HG03354 (cell line): ENCODE data around the gene SMC1B.
"Not testable (repeated sequence)": the region's sequence is repeated elsewhere in the genome, so short reads cannot be mapped to it uniquely, and the experiment has no call there.

Source experiments
- ATAC-seq: cut with Tn5 transposase; IDR thresholded peaks from one replicate; pipeline ENCODE4 v1.9.1; 2021; ENCODE audit warnings: mild to moderate bottlenecking; ENCODE audit not compliant: unreplicated experiment, poor library complexity, severe bottlenecking

Gene SMC1B

GRCh38 chr22:45423524-45423923 lies 10.1 kb upstream of the SMC1B start:
- no peak for ATAC-seq

- no peak for ATAC-seq
Measured at GRCh38 chr22:45422237-45422983, 9.0 kb upstream of the SMC1B start.

- no peak for ATAC-seq
Measured at GRCh38 chr22:45421349-45422055, 8.1 kb upstream of the SMC1B start.

- no peak for ATAC-seq
Measured at GRCh38 chr22:45420539-45420938, 7.1 kb upstream of the SMC1B start.

GRCh38 chr22:45420011-45420410 lies 6.6 kb upstream of the SMC1B start:
- ATAC-seq, result no peak

- no peak for ATAC-seq
Measured at GRCh38 chr22:45418770-45419138, 5.4 kb upstream of the SMC1B start.

- ATAC-seq, result no peak
Measured at GRCh38 chr22:45418056-45418769, 4.8 kb upstream of the SMC1B start.

- no peak for ATAC-seq
Measured at GRCh38 chr22:45413013-45413367, 409 bp downstream of the SMC1B start.

GRCh38 chr22:45407793-45408192 lies 5.6 kb downstream of the SMC1B start:
- ATAC-seq, result no peak

- ATAC-seq, result no peak
Measured at GRCh38 chr22:45402466-45402985, 10.9 kb downstream of the SMC1B start.

GRCh38 chr22:45399712-45400445 lies 13.5 kb downstream of the SMC1B start:
- no peak for ATAC-seq

- no peak for ATAC-seq
Measured at GRCh38 chr22:45398214-45398613, 15.2 kb downstream of the SMC1B start.

GRCh38 chr22:45397806-45398205 lies 15.6 kb downstream of the SMC1B start:
- no peak for ATAC-seq

- ATAC-seq, result no peak
Measured at GRCh38 chr22:45389546-45389945, 23.9 kb downstream of the SMC1B start.

GRCh38 chr22:45381348-45381747 lies 32.1 kb downstream of the SMC1B start:
- no peak for ATAC-seq

GRCh38 chr22:45376703-45377102 lies 36.7 kb downstream of the SMC1B start:
- no peak for ATAC-seq

GRCh38 chr22:45376009-45376408 lies 37.4 kb downstream of the SMC1B start:
- no peak for ATAC-seq

- ATAC-seq, result not testable (repeated sequence)
Measured at GRCh38 chr22:45373592-45373991, 39.8 kb downstream of the SMC1B start.

GRCh38 chr22:45366713-45367112 lies 46.7 kb downstream of the SMC1B start:
- ATAC-seq, result no peak

- ATAC-seq, result no peak
Measured at GRCh38 chr22:45359627-45360026, 53.8 kb downstream of the SMC1B start.
